OCI-LY1 (cell line): ENCODE measurements around the gene NKIRAS2.
"Not testable (repeated sequence)": the region's sequence is repeated elsewhere in the genome, so short reads cannot be mapped to it uniquely, and the experiment has no call there.

Source experiments
- H2AFZ ChIP-seq: fragments of 200-600 bp; sonication (generic), shearing (Covaris generic); 2 replicates; pipeline ENCODE4 v1.6.0; 2014; ENCODE audit warnings: antibody characterized with exemption, mild to moderate bottlenecking, low read length
- H3F3A ChIP-seq: fragments of 200-600 bp; sonication (generic), shearing (Covaris generic); 2 replicates; pipeline ENCODE4 v1.6.0; 2014; ENCODE audit warnings: mild to moderate bottlenecking, antibody characterized with exemption, low read length, moderate library complexity; ENCODE audit not compliant: insufficient read depth
- H3K27ac ChIP-seq: fragments of 200-600 bp; sonication (generic); 2 replicates; pipeline ENCODE4 v1.5.1; 2014; ENCODE audit warnings: low read length, mixed run types, mild to moderate bottlenecking, low read depth; ENCODE audit not compliant: poor library complexity, severe bottlenecking
- H3K27me3 ChIP-seq: fragments of 200-600 bp; sonication (generic); 2 replicates; pipeline ENCODE4 v1.6.0; 2014; ENCODE audit warnings: antibody characterized with exemption, mild to moderate bottlenecking, low read length, moderate library complexity; ENCODE audit not compliant: insufficient read depth
- H3K36me3 ChIP-seq: fragments of 200-600 bp; sonication (generic); 2 replicates; pipeline ENCODE4 v1.6.1; 2014; ENCODE audit warnings: mild to moderate bottlenecking, antibody characterized with exemption, low read length, moderate library complexity, mixed read lengths; ENCODE audit not compliant: insufficient read depth
- H3K4me1 ChIP-seq: fragments of 200-600 bp; sonication (generic); 2 replicates; pipeline ENCODE4 v1.5.1; 2014; ENCODE audit warnings: mild to moderate bottlenecking, low read length, moderate library complexity; ENCODE audit not compliant: insufficient read depth, severe bottlenecking
- H3K4me2 ChIP-seq: fragments of 200-600 bp; sonication (generic), shearing (Covaris generic); 2 replicates; pipeline ENCODE4 v1.6.1; 2014; ENCODE audit warnings: low read length
- H3K4me3 ChIP-seq: fragments of 200-600 bp; sonication (generic); 2 replicates; pipeline ENCODE4 v1.5.1; 2014; ENCODE audit warnings: low read length, low read depth, mild to moderate bottlenecking, mixed read lengths; ENCODE audit not compliant: poor library complexity, severe bottlenecking
- H3K79me2 ChIP-seq: fragments of 200-600 bp; shearing (Covaris generic); 2 replicates; pipeline ENCODE4 v1.6.1; 2016; ENCODE audit warnings: mixed run types, low read length, mixed read lengths; ENCODE audit not compliant: insufficient read depth
- H3K9ac ChIP-seq: fragments of 200-600 bp; sonication (generic), shearing (Covaris generic); 2 replicates; pipeline ENCODE4 v1.6.1; 2014; ENCODE audit warnings: mild to moderate bottlenecking, low read length, mixed read lengths
- H3K9me2 ChIP-seq: fragments of 200-600 bp; sonication (generic), shearing (Covaris generic); 2 replicates; pipeline ENCODE4 v1.6.1; 2014; ENCODE audit warnings: low read depth, mild to moderate bottlenecking, low read length, mixed read lengths
- H3K9me3 ChIP-seq: fragments of 200-600 bp; shearing (Covaris generic); 2 replicates; pipeline ENCODE4 v1.6.1; 2014; ENCODE audit warnings: low read length, mixed read lengths
- H4K20me1 ChIP-seq: fragments of 200-600 bp; sonication (generic), shearing (Covaris generic); 2 replicates; pipeline ENCODE4 v1.6.0; 2016; ENCODE audit warnings: mild to moderate bottlenecking, low read length; ENCODE audit not compliant: insufficient read depth
- CTCF ChIP-seq: fragments of 200-600 bp; sonication (generic), shearing (Covaris generic); IDR thresholded peaks from 2 replicates; pipeline ENCODE4 v1.5.1; 2017; ENCODE audit warnings: mild to moderate bottlenecking, antibody characterized with exemption, low read length, moderate library complexity, mixed read lengths
- EZH2 ChIP-seq: fragments of 200-600 bp; sonication (generic), shearing (Covaris generic); IDR thresholded peaks from 2 replicates; pipeline ENCODE4 v1.8.0; 2017; ENCODE audit warnings: borderline replicate concordance, mixed run types, mild to moderate bottlenecking, antibody characterized with exemption, low read length, moderate library complexity, mixed read lengths

Gene NKIRAS2

GRCh38 chr17:42009170-42009569, 10.7 kb upstream of the NKIRAS2 start:
- peaks cover 28% of the 10 kb centered on the region; the same call in 1 of the 2 replicates for H3K36me3 ChIP-seq
- peaks cover 94% of the 10 kb centered on the region for H3K79me2 ChIP-seq
- no peak overlapping the region for H3K9ac ChIP-seq
- H3K27me3 ChIP-seq = no peaks in the 10 kb centered on the region
- no peak overlapping the region for H3K4me3 ChIP-seq
- TF ChIP-seq EZH2 (no peak), CTCF (peak; percentile 27; the same call in 1 of the 2 replicates)
- no peaks in the 10 kb centered on the region for H3F3A ChIP-seq
- no peak overlapping the region for H3K27ac ChIP-seq
- peaks cover 3% of the 10 kb centered on the region for H3K4me1 ChIP-seq
- H3K4me2 ChIP-seq = no peak overlapping the region
- H4K20me1 ChIP-seq = no peaks in the 10 kb centered on the region
- H3K9me3 ChIP-seq = no peaks in the 10 kb centered on the region
- H2AFZ ChIP-seq = no peak overlapping the region
- no peaks in the 10 kb centered on the region for H3K9me2 ChIP-seq

GRCh38 chr17:42010266-42010680, 9.6 kb upstream of the NKIRAS2 start:
- Histone ChIP-seq H3K79me2 (peaks cover 94% of the 10 kb centered on the region), H3K36me3 (peaks cover 34% of the 10 kb centered on the region; the same call in 1 of the 2 replicates)
- not testable (repeated sequence) for H3K4me2 ChIP-seq, H3K9me2 ChIP-seq, H3K27me3 ChIP-seq, H3K27ac ChIP-seq, H3K4me1 ChIP-seq, H4K20me1 ChIP-seq, H3K9me3 ChIP-seq, H3F3A ChIP-seq, H2AFZ ChIP-seq, H3K4me3 ChIP-seq, H3K9ac ChIP-seq

- Histone ChIP-seq H4K20me1 (no peaks in the 10 kb centered on the region), H3K9me3 (no peaks in the 10 kb centered on the region), H2AFZ (no peak overlapping the region), H3K4me1 (peaks cover 16% of the 10 kb centered on the region), H3F3A (no peaks in the 10 kb centered on the region), H3K4me3 (no peak overlapping the region), H3K9me2 (no peaks in the 10 kb centered on the region), H3K27ac (no peak overlapping the region), H3K9ac (no peak overlapping the region), H3K4me2 (no peak overlapping the region), H3K36me3 (peaks cover 35% of the 10 kb centered on the region; the same call in 1 of the 2 replicates), H3K79me2 (peaks cover 94% of the 10 kb centered on the region), H3K27me3 (no peaks in the 10 kb centered on the region)
- TF ChIP-seq EZH2 (no peak), CTCF (no peak)
These were observed 8.9 kb upstream of the NKIRAS2 start for GRCh38 chr17:42010898-42011516.

GRCh38 chr17:42012363-42012762, 7.5 kb upstream of the NKIRAS2 start:
- H3K4me3 ChIP-seq, H3K9ac ChIP-seq, H2AFZ ChIP-seq, H3K9me2 ChIP-seq, H4K20me1 ChIP-seq, H3K9me3 ChIP-seq, H3K27me3 ChIP-seq, H3K4me2 ChIP-seq, H3K27ac ChIP-seq, H3F3A ChIP-seq: not testable (repeated sequence)
- H3K4me1 ChIP-seq = peaks cover 20% of the 10 kb centered on the region
- peaks cover 35% of the 10 kb centered on the region; the same call in 1 of the 2 replicates for H3K36me3 ChIP-seq
- H3K79me2 ChIP-seq = peaks cover 95% of the 10 kb centered on the region

GRCh38 chr17:42013740-42014139, 6.2 kb upstream of the NKIRAS2 start:
- H3K4me1 ChIP-seq = peaks cover 29% of the 10 kb centered on the region
- H3K9me3 ChIP-seq, H3K4me2 ChIP-seq, H3K27me3 ChIP-seq, H3K27ac ChIP-seq, H3K9ac ChIP-seq, H3K4me3 ChIP-seq, H3K9me2 ChIP-seq, H3F3A ChIP-seq, H2AFZ ChIP-seq, H4K20me1 ChIP-seq: not testable (repeated sequence)
- H3K79me2 ChIP-seq = peaks cover 83% of the 10 kb centered on the region
- peaks cover 33% of the 10 kb centered on the region; the same call in 1 of the 2 replicates for H3K36me3 ChIP-seq
